Smooth muscle cell (in vitro differentiated cells): ENCODE measurements around the gene ZNF470. TPM values are rescaled to one million over a fixed set of nuclear protein-coding genes. Genes with fewer than 3 reads are reported as not detected.
A peak's percentile ranks its signal among the peaks of the same experiment; 100 is the strongest.

Source experiments
- DNase-seq: peaks from one replicate; lab custom pipeline; 2025; ENCODE audit not compliant: unreplicated experiment; lab: John Stamatoyannopoulos, UW
- H2AFZ ChIP-seq: fragments of 200-600 bp; sonication (generic); 2 replicates; pipeline ENCODE4 v1.6.0; 2016; ENCODE audit warnings: antibody characterized with exemption, low read depth, mild to moderate bottlenecking
- H3F3A ChIP-seq: fragments of 200-600 bp; sonication (generic); 2 replicates; pipeline ENCODE4 v1.6.0; 2017; ENCODE audit warnings: antibody characterized with exemption, low read depth
- H3K27ac ChIP-seq: fragments of 200-600 bp; sonication (generic); 2 replicates; pipeline ENCODE4 v1.5.1; 2016; ENCODE audit warnings: low read depth, mild to moderate bottlenecking
- H3K27me3 ChIP-seq: fragments of 200-600 bp; sonication (generic); 2 replicates; pipeline ENCODE4 v1.6.1; 2016; ENCODE audit warnings: low read depth, mild to moderate bottlenecking
- H3K36me3 ChIP-seq: fragments of 200-600 bp; sonication (generic); 2 replicates; pipeline ENCODE4 v1.5.1; 2016; ENCODE audit warnings: low read depth
- H3K4me1 ChIP-seq: fragments of 200-600 bp; sonication (generic); 2 replicates; pipeline ENCODE4 v1.5.1; 2016; ENCODE audit warnings: low read depth
- H3K4me2 ChIP-seq: fragments of 200-600 bp; sonication (generic); 2 replicates; pipeline ENCODE4 v1.6.0; 2016; ENCODE audit warnings: mild to moderate bottlenecking
- H3K4me3 ChIP-seq: fragments of 200-600 bp; sonication (generic); 2 replicates; pipeline ENCODE4 v1.5.1; 2016; ENCODE audit warnings: mild to moderate bottlenecking
- H3K79me2 ChIP-seq: fragments of 200-600 bp; sonication (generic); 2 replicates; pipeline ENCODE4 v1.6.0; 2016; ENCODE audit warnings: low read depth, mild to moderate bottlenecking
- H3K9ac ChIP-seq: fragments of 200-600 bp; sonication (generic); 2 replicates; pipeline ENCODE4 v1.6.0; 2016; ENCODE audit warnings: low read depth
- H3K9me3 ChIP-seq: fragments of 200-600 bp; sonication (generic); replicated peaks from 2 replicates; pipeline ENCODE4 v1.5.1; 2016; ENCODE audit warnings: low read depth
- H4K20me1 ChIP-seq: fragments of 200-600 bp; sonication (generic); 2 replicates; pipeline ENCODE4 v1.6.0; 2016; ENCODE audit warnings: low read depth
- CTCF ChIP-seq: fragments of 200-600 bp; sonication (generic); IDR thresholded peaks from 2 replicates; pipeline ENCODE4 v1.5.1; 2017; ENCODE audit warnings: borderline replicate concordance, mild to moderate bottlenecking, antibody characterized with exemption; ENCODE audit not compliant: insufficient read depth, poor library complexity, severe bottlenecking
- WGBS: methylation state at CpG from one replicate; pipeline ENCODE4 v1.1.7; 2016; ENCODE audit warnings: low lambda C conversion rate; 5-methylcytosine and 5-hydroxymethylcytosine counted together
- polyA plus RNA-seq: library from polyadenylated mRNA; unstranded; fragments of >200 nt; fragmentation: Nextera tagmentation; extraction: Ambion mirVana; gene quantifications from 2 replicates; pipeline ENCODE4 v1.2.1, GENCODE V29; 2016
- total RNA-seq: library from RNA; depleted of rRNA; stranded (reverse); fragments of >200 nt; gene quantifications from 2 replicates; pipeline ENCODE4 v1.2.3, GENCODE V29; 2014

Gene ZNF470
- total RNA-seq (2.5 and 2.6 TPM in 2 replicates), polyA plus RNA-seq (1.4 TPM in 2 replicates)

DNA sequence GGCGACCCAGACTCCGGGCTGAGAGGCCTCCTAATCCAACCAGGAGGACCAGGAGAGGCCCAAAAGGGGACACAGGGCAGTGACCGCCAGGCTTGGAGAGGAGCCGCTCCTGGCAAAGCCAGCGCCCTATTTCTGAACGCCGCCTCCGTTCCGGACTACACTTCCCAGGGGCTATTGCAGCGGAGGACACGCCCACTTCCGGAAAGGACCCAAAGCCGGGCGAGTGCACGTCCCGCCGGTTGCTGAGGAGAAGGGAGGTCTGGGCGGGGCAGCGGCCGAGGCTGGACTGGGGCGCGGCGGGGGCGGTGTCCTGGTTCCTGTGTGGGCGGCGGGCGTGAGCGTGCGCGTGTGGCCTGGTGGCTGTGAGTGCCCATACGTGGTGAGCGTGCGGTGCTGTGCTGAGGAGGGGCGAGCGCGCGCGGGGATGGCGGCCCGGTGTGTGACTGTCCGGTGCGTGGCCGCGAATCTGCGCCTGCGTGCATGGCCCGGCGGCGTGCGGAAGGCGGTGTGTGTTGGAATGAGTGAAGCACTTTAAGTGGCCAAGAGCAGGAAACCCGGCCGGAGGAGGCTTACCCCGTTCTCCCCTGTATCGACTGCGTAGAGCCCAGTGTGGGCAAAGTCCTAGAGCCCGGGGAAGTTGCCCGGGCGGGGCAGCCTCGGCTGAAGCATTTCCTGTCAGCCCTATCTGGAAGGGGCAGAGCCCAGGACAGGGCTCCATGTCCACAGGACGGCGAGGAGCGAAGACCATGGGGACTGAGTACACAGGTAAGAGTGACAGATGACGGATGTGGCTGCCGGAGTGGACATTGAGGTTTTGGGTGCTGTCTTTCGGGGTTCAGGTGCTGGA is at the start of gene ZNF470:
Gene ZNF470, plus strand, starts transcription at position 195 of the 847 bp plus-strand sequence. CDS start 2,844 bp downstream, outside the sequence.
- DNase-seq: peak; percentile 70
- Histone ChIP-seq H3K4me3 (peak within 1 kb of the TSS; percentile 91), H3K4me2 (peak within 1 kb of the TSS; percentile 90), H3K9ac (peak within 1 kb of the TSS; percentile 63), H3K27me3 (no peaks in the 10 kb centered on the region), H3K4me1 (no peaks in the 10 kb centered on the region), H3K9me3 (peaks cover 45% of the 10 kb centered on the region), H3K27ac (peak within 1 kb of the TSS; percentile 10), H4K20me1 (no peaks in the 10 kb centered on the region), H2AFZ (peak within 1 kb of the TSS; percentile 98), H3K36me3 (peaks cover 44% of the 10 kb centered on the region), H3F3A (no peaks in the 10 kb centered on the region), H3K79me2 (peaks cover 7% of the 10 kb centered on the region)
- WGBS: 8% methylated on average over 48 of the region's 66 CpGs
- no peak for TF ChIP-seq CTCF

GRCh38 chr19:56525214-56525860 is 41.9 kb upstream of the ZNF470 start:
- Histone ChIP-seq H2AFZ (no peak overlapping the region), H4K20me1 (no peaks in the 10 kb centered on the region), H3K27ac (no peak overlapping the region), H3K36me3 (peaks cover 22% of the 10 kb centered on the region), H3K4me3 (no peak overlapping the region), H3K4me1 (no peaks in the 10 kb centered on the region), H3F3A (no peaks in the 10 kb centered on the region), H3K9me3 (peaks cover 55% of the 10 kb centered on the region), H3K4me2 (no peak overlapping the region), H3K27me3 (no peaks in the 10 kb centered on the region), H3K79me2 (no peaks in the 10 kb centered on the region), H3K9ac (no peak overlapping the region)
- no peak for TF ChIP-seq CTCF
- DNase-seq: no peak
- 84% methylated on average over 4 of the region's 4 CpGs for WGBS

DNA sequence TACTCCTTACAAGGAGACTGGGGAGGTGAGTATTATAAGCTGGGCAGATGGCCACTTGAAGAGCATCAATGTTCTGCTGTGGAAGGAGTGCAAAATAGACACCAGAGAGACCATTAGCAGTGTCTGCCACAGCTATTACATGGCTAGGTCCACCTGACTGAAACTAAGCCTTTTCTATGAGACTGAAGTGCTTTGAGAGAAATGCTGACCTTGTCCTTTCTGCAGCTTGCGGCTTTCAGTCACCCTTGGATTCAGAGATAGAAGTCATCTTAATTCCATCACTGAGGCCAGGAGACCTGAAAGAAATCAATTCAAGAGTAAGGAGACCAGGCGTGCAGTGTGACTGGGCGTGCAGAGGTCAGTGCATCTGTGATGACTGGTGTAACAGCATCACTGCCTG is 29.8 kb upstream of the ZNF470 start:
- H3K9me3 ChIP-seq: peaks cover 4% of the 10 kb centered on the region
- no peaks in the 10 kb centered on the region for H3K4me1 ChIP-seq
- no peaks in the 10 kb centered on the region for H3K79me2 ChIP-seq
- H4K20me1 ChIP-seq: no peaks in the 10 kb centered on the region
- H3K27ac ChIP-seq: no peak overlapping the region
- WGBS: 99% methylated on average over 3 of the region's 3 CpGs
- H3K4me3 ChIP-seq: peak overlapping the region; percentile 81
- H2AFZ ChIP-seq: no peak overlapping the region
- no peak for DNase-seq
- no peaks in the 10 kb centered on the region for H3K27me3 ChIP-seq
- TF ChIP-seq CTCF: no peak
- H3K36me3 ChIP-seq: peaks cover 6% of the 10 kb centered on the region
- H3K4me2 ChIP-seq: peak overlapping the region; percentile 74
- H3K9ac ChIP-seq: no peak overlapping the region
- H3F3A ChIP-seq: no peaks in the 10 kb centered on the region
